ENCODE results near the gene RNFT2.

DNA sequence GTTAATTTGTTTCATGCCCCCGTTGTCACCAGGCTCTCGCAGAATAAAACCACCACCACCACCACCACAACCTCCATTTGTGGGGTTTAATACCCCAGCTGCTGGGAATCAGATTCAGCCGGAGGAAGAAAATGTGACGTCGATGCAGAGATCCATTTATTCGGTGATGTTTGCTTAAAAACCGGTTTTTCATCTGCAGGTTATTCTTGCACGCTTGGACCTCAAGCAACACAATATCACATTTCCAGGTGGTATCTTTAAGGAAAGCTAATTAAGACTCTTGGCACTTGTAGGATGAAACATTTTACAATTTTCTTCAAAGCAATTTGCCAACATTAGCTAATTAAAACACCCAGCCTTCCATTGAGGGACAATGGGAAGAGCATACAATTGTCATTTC is 40.0 kb upstream of the RNFT2 start:
- TF ChIP-seq, protein P1, sequence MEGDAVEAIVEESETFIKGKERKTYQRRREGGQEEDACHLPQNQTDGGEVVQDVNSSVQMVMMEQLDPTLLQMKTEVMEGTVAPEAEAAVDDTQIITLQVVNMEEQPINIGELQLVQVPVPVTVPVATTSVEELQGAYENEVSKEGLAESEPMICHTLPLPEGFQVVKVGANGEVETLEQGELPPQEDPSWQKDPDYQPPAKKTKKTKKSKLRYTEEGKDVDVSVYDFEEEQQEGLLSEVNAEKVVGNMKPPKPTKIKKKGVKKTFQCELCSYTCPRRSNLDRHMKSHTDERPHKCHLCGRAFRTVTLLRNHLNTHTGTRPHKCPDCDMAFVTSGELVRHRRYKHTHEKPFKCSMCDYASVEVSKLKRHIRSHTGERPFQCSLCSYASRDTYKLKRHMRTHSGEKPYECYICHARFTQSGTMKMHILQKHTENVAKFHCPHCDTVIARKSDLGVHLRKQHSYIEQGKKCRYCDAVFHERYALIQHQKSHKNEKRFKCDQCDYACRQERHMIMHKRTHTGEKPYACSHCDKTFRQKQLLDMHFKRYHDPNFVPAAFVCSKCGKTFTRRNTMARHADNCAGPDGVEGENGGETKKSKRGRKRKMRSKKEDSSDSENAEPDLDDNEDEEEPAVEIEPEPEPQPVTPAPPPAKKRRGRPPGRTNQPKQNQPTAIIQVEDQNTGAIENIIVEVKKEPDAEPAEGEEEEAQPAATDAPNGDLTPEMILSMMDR (IDR thresholded peaks at IDR 0.05) = no peak
- TF ChIP-seq POLR2AphosphoS5 (IDR thresholded peaks at IDR 0.05) = peak; percentile 75
